ENCODE data around the gene RRP9.

RRP9 gene

DNA sequence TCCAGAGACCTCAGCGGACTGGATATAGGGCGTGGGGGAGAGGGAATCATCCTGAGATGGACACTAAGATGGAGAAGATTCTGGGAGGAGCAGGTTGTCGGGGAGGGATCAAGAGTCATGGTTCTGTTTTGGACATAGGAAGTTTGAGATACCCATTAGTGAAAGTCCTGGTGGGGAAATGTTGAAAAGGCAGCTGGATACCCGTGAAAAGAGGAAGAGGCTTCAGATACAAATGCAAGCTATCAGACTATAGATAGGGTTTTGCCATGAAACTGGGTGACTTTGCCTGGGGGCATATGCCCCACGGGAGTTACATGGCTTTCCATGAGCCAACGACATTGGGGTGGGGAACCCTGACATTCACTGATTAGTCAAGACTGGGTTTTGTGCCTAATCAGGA is 12.4 kb upstream of the RRP9 start:
- Histone ChIP-seq H3K4me1 (ENCODE audit: control insufficient read depth, insufficient read depth, low read length, unreplicated experiment) (peaks cover 10% of the 10 kb centered on the region), H3K27me3 (ENCODE audit: insufficient read depth, low read length) (no peaks in the 10 kb centered on the region), H3K36me3 (ENCODE audit: insufficient read depth, low read length) (0 out of 2 replicates have a peak, but pooled peaks cover 1% of the 10 kb centered on the region), H2AFZ (ENCODE audit: low read length, unreplicated experiment) (no peak overlapping the region), H3K79me2 (ENCODE audit: control insufficient read depth, insufficient read depth, low read length, unreplicated experiment) (no peaks in the 10 kb centered on the region), H3K4me3 (ENCODE audit: low read depth, low read length) (no peak overlapping the region), H3K27ac (ENCODE audit: low read depth, low read length) (no peak overlapping the region)

DNA sequence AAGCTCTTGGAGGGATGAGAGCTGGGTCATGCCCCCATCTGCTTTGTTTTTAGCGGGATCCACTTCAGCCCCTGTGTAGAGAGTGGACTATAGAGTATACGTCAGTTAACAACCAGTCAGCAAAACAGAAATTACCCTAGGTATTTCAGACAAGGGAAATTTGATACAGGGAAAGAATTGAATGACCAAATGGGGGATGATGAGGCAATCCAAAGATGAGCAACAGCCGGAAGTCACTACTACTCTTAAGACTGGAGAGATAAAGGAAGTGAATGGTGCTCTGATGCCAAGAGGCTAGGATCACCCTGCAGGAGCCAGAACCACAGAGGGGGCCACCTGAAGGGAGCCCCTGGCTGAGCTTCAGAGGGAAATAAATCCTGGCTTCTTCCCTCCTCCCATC is 11.7 kb upstream of the RRP9 start:
- Histone ChIP-seq H3K36me3 (ENCODE audit: insufficient read depth, low read length) (0 out of 2 replicates have a peak, but pooled peaks cover 2% of the 10 kb centered on the region), H2AFZ (ENCODE audit: low read length, unreplicated experiment) (no peak overlapping the region), H3K27ac (ENCODE audit: low read depth, low read length) (peak overlapping the region; percentile 23; the same call in 1 of the 2 replicates), H3K4me1 (ENCODE audit: control insufficient read depth, insufficient read depth, low read length, unreplicated experiment) (peaks cover 10% of the 10 kb centered on the region), H3K4me3 (ENCODE audit: low read depth, low read length) (no peak overlapping the region), H3K27me3 (ENCODE audit: insufficient read depth, low read length) (no peaks in the 10 kb centered on the region), H3K79me2 (ENCODE audit: control insufficient read depth, insufficient read depth, low read length, unreplicated experiment) (no peaks in the 10 kb centered on the region)

GRCh38 chr3:51950899-51951298 is 9.2 kb upstream of the RRP9 start:
- H3K27me3 ChIP-seq (ENCODE audit: insufficient read depth, low read length) = no peaks in the 10 kb centered on the region
- H3K4me1 ChIP-seq (ENCODE audit: control insufficient read depth, insufficient read depth, low read length, unreplicated experiment) = peaks cover 10% of the 10 kb centered on the region
- no peak overlapping the region for H3K27ac ChIP-seq (ENCODE audit: low read depth, low read length)

DNA sequence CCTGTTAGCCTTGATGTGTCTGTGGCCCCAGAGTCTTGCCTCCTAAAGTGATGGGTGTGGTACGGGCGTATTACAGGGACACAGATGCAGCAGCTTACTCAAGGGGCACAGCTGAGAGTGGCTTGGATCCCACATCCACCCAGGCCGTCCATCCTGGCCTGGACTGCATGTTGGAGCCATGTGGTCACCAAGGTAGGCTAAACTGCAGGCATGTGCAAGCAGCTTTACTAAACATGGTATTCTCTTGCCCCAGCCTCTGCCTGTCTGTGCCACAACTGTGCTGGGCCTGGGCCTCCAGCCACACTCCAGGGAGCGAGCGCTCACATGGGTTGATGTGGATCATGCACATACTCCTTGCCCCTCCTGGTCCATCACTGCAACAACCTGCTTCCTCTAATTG is 7.4 kb upstream of the RRP9 start:
- H2AFZ ChIP-seq (ENCODE audit: low read length, unreplicated experiment) = no peak overlapping the region
- H3K36me3 ChIP-seq (ENCODE audit: insufficient read depth, low read length) = 0 out of 2 replicates have a peak, but pooled peaks cover 2% of the 10 kb centered on the region
- peaks cover 10% of the 10 kb centered on the region for H3K4me1 ChIP-seq (ENCODE audit: control insufficient read depth, insufficient read depth, low read length, unreplicated experiment)
- H3K27ac ChIP-seq (ENCODE audit: low read depth, low read length) = no peak overlapping the region
- no peaks in the 10 kb centered on the region for H3K79me2 ChIP-seq (ENCODE audit: control insufficient read depth, insufficient read depth, low read length, unreplicated experiment)
- no peak overlapping the region for H3K4me3 ChIP-seq (ENCODE audit: low read depth, low read length)
- H3K27me3 ChIP-seq (ENCODE audit: insufficient read depth, low read length) = no peaks in the 10 kb centered on the region

More at GRCh38 chr3:51950899-51951298, 9.2 kb upstream of the RRP9 start:
- Histone ChIP-seq H3K4me3 (ENCODE audit: low read depth, low read length) (no peak overlapping the region), H2AFZ (ENCODE audit: low read length, unreplicated experiment) (no peak overlapping the region), H3K79me2 (ENCODE audit: control insufficient read depth, insufficient read depth, low read length, unreplicated experiment) (no peaks in the 10 kb centered on the region), H3K36me3 (ENCODE audit: insufficient read depth, low read length) (0 out of 2 replicates have a peak, but pooled peaks cover 2% of the 10 kb centered on the region)

GRCh38 chr3:51948016-51948580 is 6.4 kb upstream of the RRP9 start:
- Histone ChIP-seq H3K27me3 (ENCODE audit: insufficient read depth, low read length) (no peaks in the 10 kb centered on the region), H3K4me3 (ENCODE audit: low read depth, low read length) (no peak overlapping the region), H3K27ac (ENCODE audit: low read depth, low read length) (no peak overlapping the region), H3K79me2 (ENCODE audit: control insufficient read depth, insufficient read depth, low read length, unreplicated experiment) (no peaks in the 10 kb centered on the region), H2AFZ (ENCODE audit: low read length, unreplicated experiment) (no peak overlapping the region), H3K4me1 (ENCODE audit: control insufficient read depth, insufficient read depth, low read length, unreplicated experiment) (peaks cover 8% of the 10 kb centered on the region), H3K36me3 (ENCODE audit: insufficient read depth, low read length) (0 out of 2 replicates have a peak, but pooled peaks cover 2% of the 10 kb centered on the region)

DNA sequence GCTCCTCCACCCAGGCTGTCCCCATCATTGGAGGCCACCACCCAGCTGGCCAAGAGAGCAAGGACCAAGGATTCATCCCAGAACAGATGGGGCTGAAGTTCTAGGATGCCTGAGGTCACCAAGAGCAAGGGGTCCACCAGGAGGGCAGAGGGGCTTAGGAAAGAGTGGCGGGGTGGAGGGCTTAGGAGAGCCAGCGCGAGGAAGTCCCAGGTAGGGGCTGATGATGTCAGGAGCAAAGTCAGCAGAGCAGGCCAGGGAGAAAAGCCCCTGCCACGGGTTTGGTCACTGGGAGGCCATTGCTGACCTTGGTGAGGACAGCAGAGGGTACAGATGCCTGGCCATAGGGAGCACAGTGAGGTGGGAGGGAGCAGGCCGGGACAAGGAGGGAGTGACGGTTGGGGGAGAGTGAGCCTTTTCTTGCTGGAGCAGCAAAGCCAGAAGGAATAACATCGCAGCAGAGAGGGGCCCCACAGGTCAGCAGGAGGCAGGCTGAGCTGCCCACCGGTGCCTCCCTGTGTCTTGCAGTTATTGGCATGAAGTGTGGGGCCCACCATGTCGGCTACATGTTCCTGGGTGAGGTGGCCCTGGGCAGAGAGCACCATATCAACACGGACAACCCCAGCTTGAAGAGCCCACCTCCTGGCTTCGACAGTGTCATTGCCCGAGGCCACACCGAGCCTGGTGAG is 5.7 kb upstream of the RRP9 start:
- 0 out of 2 replicates have a peak, but pooled peaks cover 2% of the 10 kb centered on the region for H3K36me3 ChIP-seq (ENCODE audit: insufficient read depth, low read length)
- H3K79me2 ChIP-seq (ENCODE audit: control insufficient read depth, insufficient read depth, low read length, unreplicated experiment) = no peaks in the 10 kb centered on the region

GRCh38 chr3:51946796-51947195 is 5.1 kb upstream of the RRP9 start:
- Histone ChIP-seq H3K4me3 (ENCODE audit: low read depth, low read length) (no peak overlapping the region), H2AFZ (ENCODE audit: low read length, unreplicated experiment) (no peak overlapping the region), H3K27me3 (ENCODE audit: insufficient read depth, low read length) (no peaks in the 10 kb centered on the region), H3K27ac (ENCODE audit: low read depth, low read length) (no peak overlapping the region), H3K4me1 (ENCODE audit: control insufficient read depth, insufficient read depth, low read length, unreplicated experiment) (peaks cover 12% of the 10 kb centered on the region), H3K36me3 (ENCODE audit: insufficient read depth, low read length) (0 out of 2 replicates have a peak, but pooled peaks cover 2% of the 10 kb centered on the region), H3K79me2 (ENCODE audit: control insufficient read depth, insufficient read depth, low read length, unreplicated experiment) (no peaks in the 10 kb centered on the region)

More for the DNA sequence above, 5.7 kb upstream of the RRP9 start:
- Histone ChIP-seq H2AFZ (ENCODE audit: low read length, unreplicated experiment) (no peak overlapping the region), H3K4me3 (ENCODE audit: low read depth, low read length) (no peak overlapping the region), H3K4me1 (ENCODE audit: control insufficient read depth, insufficient read depth, low read length, unreplicated experiment) (peaks cover 11% of the 10 kb centered on the region), H3K27me3 (ENCODE audit: insufficient read depth, low read length) (no peaks in the 10 kb centered on the region), H3K27ac (ENCODE audit: low read depth, low read length) (no peak overlapping the region)

GRCh38 chr3:51945926-51946705 is 4.4 kb upstream of the RRP9 start:
- Histone ChIP-seq H3K4me1 (ENCODE audit: control insufficient read depth, insufficient read depth, low read length, unreplicated experiment) (peaks cover 12% of the 10 kb centered on the region), H3K36me3 (ENCODE audit: insufficient read depth, low read length) (0 out of 2 replicates have a peak, but pooled peaks cover 2% of the 10 kb centered on the region), H3K79me2 (ENCODE audit: control insufficient read depth, insufficient read depth, low read length, unreplicated experiment) (peaks cover 4% of the 10 kb centered on the region), H3K27me3 (ENCODE audit: insufficient read depth, low read length) (no peaks in the 10 kb centered on the region), H2AFZ (ENCODE audit: low read length, unreplicated experiment) (no peak overlapping the region), H3K27ac (ENCODE audit: low read depth, low read length) (no peak overlapping the region), H3K4me3 (ENCODE audit: low read depth, low read length) (no peak overlapping the region)

DNA sequence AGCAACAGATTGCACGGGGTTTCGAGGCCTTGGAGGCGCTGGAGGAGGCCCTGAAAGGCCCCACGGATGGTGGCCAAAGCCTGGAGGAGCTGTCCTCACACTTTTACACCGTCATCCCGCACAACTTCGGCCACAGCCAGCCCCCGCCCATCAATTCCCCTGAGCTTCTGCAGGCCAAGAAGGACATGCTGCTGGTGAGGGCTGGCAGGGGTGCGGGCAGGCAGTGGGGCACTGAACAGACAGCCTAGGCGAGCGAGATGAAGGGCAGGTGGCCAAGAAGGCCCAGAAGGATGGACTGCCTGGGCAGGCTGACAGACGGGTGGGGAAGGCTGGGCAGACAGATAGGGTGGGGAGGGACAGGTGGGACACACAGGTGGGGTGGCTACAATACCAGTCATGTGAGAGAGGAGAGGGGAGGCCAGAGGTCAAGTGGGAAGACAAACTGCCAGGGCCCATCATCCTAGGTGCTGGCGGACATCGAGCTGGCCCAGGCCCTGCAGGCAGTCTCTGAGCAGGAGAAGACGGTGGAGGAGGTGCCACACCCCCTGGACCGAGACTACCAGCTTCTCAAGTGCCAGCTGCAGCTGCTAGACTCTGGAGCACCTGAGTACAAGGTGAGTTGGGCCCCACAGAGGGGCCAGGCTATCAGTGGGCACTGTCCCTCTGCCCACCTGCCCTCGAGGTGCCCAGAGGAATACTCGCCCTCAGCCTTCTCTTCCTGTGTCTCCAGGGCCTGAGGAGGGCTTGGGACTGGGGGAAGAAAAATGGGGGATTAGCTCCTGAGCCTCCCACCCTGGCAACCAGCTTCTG is 3.5 kb upstream of the RRP9 start:
- peaks cover 12% of the 10 kb centered on the region for H3K4me1 ChIP-seq (ENCODE audit: control insufficient read depth, insufficient read depth, low read length, unreplicated experiment)
- H3K79me2 ChIP-seq (ENCODE audit: control insufficient read depth, insufficient read depth, low read length, unreplicated experiment) = peaks cover 13% of the 10 kb centered on the region
- H3K4me3 ChIP-seq (ENCODE audit: low read depth, low read length) = no peak overlapping the region
- no peaks in the 10 kb centered on the region for H3K27me3 ChIP-seq (ENCODE audit: insufficient read depth, low read length)
- no peak overlapping the region for H2AFZ ChIP-seq (ENCODE audit: low read length, unreplicated experiment)
- 0 out of 2 replicates have a peak, but pooled peaks cover 2% of the 10 kb centered on the region for H3K36me3 ChIP-seq (ENCODE audit: insufficient read depth, low read length)
- no peak overlapping the region for H3K27ac ChIP-seq (ENCODE audit: low read depth, low read length)

- Histone ChIP-seq H3K79me2 (ENCODE audit: control insufficient read depth, insufficient read depth, low read length, unreplicated experiment) (peaks cover 15% of the 10 kb centered on the region), H3K4me3 (ENCODE audit: low read depth, low read length) (no peak overlapping the region), H3K27ac (ENCODE audit: low read depth, low read length) (no peak overlapping the region), H3K4me1 (ENCODE audit: control insufficient read depth, insufficient read depth, low read length, unreplicated experiment) (peaks cover 12% of the 10 kb centered on the region), H2AFZ (ENCODE audit: low read length, unreplicated experiment) (no peak overlapping the region), H3K27me3 (ENCODE audit: insufficient read depth, low read length) (no peaks in the 10 kb centered on the region), H3K36me3 (ENCODE audit: insufficient read depth, low read length) (0 out of 2 replicates have a peak, but pooled peaks cover 2% of the 10 kb centered on the region)
Measured at GRCh38 chr3:51944451-51945021, 2.8 kb upstream of the RRP9 start.
